ENCODE measurements around the gene BACH2. TPM values are rescaled to one million over a fixed set of nuclear protein-coding genes. Genes with fewer than 3 reads are reported as not detected.

Gene BACH2
- polyA plus RNA-seq, 1 donor (not counting 4 experiments of a cell fraction or from before 2014, with no cell fraction given) = 0.50 TPM

- Histone ChIP-seq H4K20me1 (ENCODE audit: control insufficient read depth, extremely low read depth, insufficient read depth, low read length) (no peaks in the 10 kb centered on the region), H3K4me2 (ENCODE audit: control insufficient read depth, extremely low read depth, insufficient read depth, low read depth, low read length) (no peak overlapping the region), H3K4me1 (ENCODE audit: control insufficient read depth, extremely low read depth, insufficient read depth, low read length) (no peaks in the 10 kb centered on the region), H3K27ac (ENCODE audit: control insufficient read depth, insufficient read depth, low read length) (no peak overlapping the region), H3K27me3 (ENCODE audit: control insufficient read depth, extremely low read depth, insufficient read depth, low read length) (no peaks in the 10 kb centered on the region), H2AFZ (ENCODE audit: control insufficient read depth, low read length) (no peak overlapping the region), H3K4me3 (ENCODE audit: control insufficient read depth in 2 of 3, extremely low read depth in 1 of 3, insufficient read depth in 2 of 3, low read depth in 1 of 3, low read length in 3 of 3) (no peak overlapping the region), H3K36me3 (ENCODE audit: control insufficient read depth in 2 of 2, extremely low read depth in 1 of 2, insufficient read depth in 2 of 2, low read length in 2 of 2) (no peaks in the 10 kb centered on the region), H3K79me2 (ENCODE audit: control insufficient read depth, insufficient read depth, low read length) (no peaks in the 10 kb centered on the region), H3K9ac (ENCODE audit: control insufficient read depth, extremely low read depth, insufficient read depth, low read length) (no peak overlapping the region), H3K9me1 (ENCODE audit: control insufficient read depth, extremely low read depth, insufficient read depth, low read length) (no peaks in the 10 kb centered on the region), H3K9me3 (ENCODE audit: control insufficient read depth, low read depth, low read length) (no peaks in the 10 kb centered on the region)
- no peak for DNase-seq (ENCODE audit: low read depth, low spot score)
- no peak for FAIRE-seq
- dilution Hi-C loops (cut with MboI; ENCODE audit: extremely low pct_ligation_motif_present, low sequenced_read_pairs) = no loop called here
- TF ChIP-seq CTCF (optimal IDR thresholded peaks at IDR 0.05 in 1 of 3, IDR thresholded peaks at IDR 0.05 in 1 of 3, conservative IDR thresholded peaks at IDR 0.05 in 1 of 3; ENCODE audit: extremely low read depth in 1 of 3, insufficient read depth in 2 of 3, low read length in 3 of 3) (no peak), EZH2 (IDR thresholded peaks at IDR 0.05; ENCODE audit: low read length) (no peak)
Observed at GRCh38 chr6:90110971-90111370, 185.7 kb downstream of the BACH2 start.

- no peak overlapping the region for H3K27ac ChIP-seq (ENCODE audit: control insufficient read depth, insufficient read depth, low read length)
- no peaks in the 10 kb centered on the region for H3K9me1 ChIP-seq (ENCODE audit: control insufficient read depth, extremely low read depth, insufficient read depth, low read length)
- no peaks in the 10 kb centered on the region for H4K20me1 ChIP-seq (ENCODE audit: control insufficient read depth, extremely low read depth, insufficient read depth, low read length)
- no peaks in the 10 kb centered on the region for H3K4me1 ChIP-seq (ENCODE audit: control insufficient read depth, extremely low read depth, insufficient read depth, low read length)
- TF ChIP-seq EZH2 (IDR thresholded peaks at IDR 0.05; ENCODE audit: low read length) (no peak), CTCF (optimal IDR thresholded peaks at IDR 0.05 in 1 of 3, IDR thresholded peaks at IDR 0.05 in 1 of 3, conservative IDR thresholded peaks at IDR 0.05 in 1 of 3; ENCODE audit: extremely low read depth in 1 of 3, insufficient read depth in 2 of 3, low read length in 3 of 3) (no peak)
- no peaks in the 10 kb centered on the region for H3K36me3 ChIP-seq (ENCODE audit: control insufficient read depth in 2 of 2, extremely low read depth in 1 of 2, insufficient read depth in 2 of 2, low read length in 2 of 2)
- no peaks in the 10 kb centered on the region for H3K9me3 ChIP-seq (ENCODE audit: control insufficient read depth, low read depth, low read length)
- H3K9ac ChIP-seq (ENCODE audit: control insufficient read depth, extremely low read depth, insufficient read depth, low read length) = no peak overlapping the region
- dilution Hi-C loops (cut with MboI; ENCODE audit: extremely low pct_ligation_motif_present, low sequenced_read_pairs) = no loop called here
- FAIRE-seq = no peak
- H3K4me3 ChIP-seq (ENCODE audit: control insufficient read depth in 2 of 3, extremely low read depth in 1 of 3, insufficient read depth in 2 of 3, low read depth in 1 of 3, low read length in 3 of 3) = no peak overlapping the region
- H3K4me2 ChIP-seq (ENCODE audit: control insufficient read depth, extremely low read depth, insufficient read depth, low read depth, low read length) = no peak overlapping the region
- H3K79me2 ChIP-seq (ENCODE audit: control insufficient read depth, insufficient read depth, low read length) = no peaks in the 10 kb centered on the region
- no peak overlapping the region for H2AFZ ChIP-seq (ENCODE audit: control insufficient read depth, low read length)
- DNase-seq (ENCODE audit: low read depth, low spot score) = no peak
- no peaks in the 10 kb centered on the region for H3K27me3 ChIP-seq (ENCODE audit: control insufficient read depth, extremely low read depth, insufficient read depth, low read length)
Observed at GRCh38 chr6:90109141-90109540, 187.5 kb downstream of the BACH2 start.

Data from keratinocyte (primary cell).